Right atrium auricular region (tissue), 2 donors: ENCODE results near the gene MYO18A. TPM values are rescaled to one million over a fixed set of nuclear protein-coding genes. Genes with fewer than 3 reads are reported as not detected.
A peak's percentile ranks its signal among the peaks of the same experiment; 100 is the strongest.

ENCODE experiments used
- DNase-seq: peaks from one replicate; pipeline ENCODE4 v3.0.0-alpha.2; 2019; ENCODE audit warnings: low spot score
- H3K27ac ChIP-seq, 2 donors: fragments of 200-600 bp; sonication (generic); 1 replicate in 1 of 2; 2 replicates in 1 of 2; pipeline ENCODE4 v1.5.1; 2016 to 2019
- H3K27me3 ChIP-seq, 2 donors: fragments of 200-600 bp; sonication (generic); one replicate each; pipeline versions ENCODE4 v1.5.1 to v1.6.0; 2017 to 2019
- H3K36me3 ChIP-seq: fragments of 200-600 bp; sonication (generic); one replicate; pipeline ENCODE4 v1.5.1; 2016
- H3K4me1 ChIP-seq, 2 donors: fragments of 200-600 bp; sonication (generic); one replicate each; pipeline versions ENCODE4 v1.5.1 to v1.6.0; 2017 to 2019
- H3K4me3 ChIP-seq, 2 donors: fragments of 200-600 bp; sonication (generic); 1 replicate in 1 of 2; 2 replicates in 1 of 2; pipeline ENCODE4 v1.5.1; 2017 to 2019; ENCODE audit warnings: mild to moderate bottlenecking in 1 of 2, moderate library complexity in 1 of 2
- H3K9me3 ChIP-seq, 2 donors: fragments of 200-600 bp; sonication (generic); one replicate each; pipeline ENCODE4 v1.5.1; 2019
- CTCF ChIP-seq, 2 donors: fragments of 200-600 bp; sonication (generic); IDR thresholded peaks; one replicate each; pipeline ENCODE4 v1.5.1; 2019; ENCODE audit warnings: antibody characterized with exemption in 2 of 2
- total RNA-seq, 2 donors: library from RNA; depleted of rRNA; stranded (reverse); fragments of >200 nt; gene quantifications; one replicate each; pipeline ENCODE4 v1.1.0, GENCODE V29; 2016

The MYO18A gene
- total RNA-seq, 2 donors from 2014 or later: 159 to 219 TPM

GRCh38 chr17:29158096-29158487 lies 22.1 kb downstream of the MYO18A start:
- TF ChIP-seq CTCF (IDR thresholded peaks at IDR 0.05): no peak
- no peaks in the 10 kb centered on the region for H3K27me3 ChIP-seq
- peaks cover 0 to 70% of the 10 kb centered on the region in 2 donors for H3K4me1 ChIP-seq
- H3K9me3 ChIP-seq: no peaks in the 10 kb centered on the region
- DNase-seq: no peak
- H3K27ac ChIP-seq: no peak overlapping the region
- H3K36me3 ChIP-seq: no peaks in the 10 kb centered on the region
- H3K4me3 ChIP-seq: no peak overlapping the region

GRCh38 chr17:29157310-29157709 lies 22.9 kb downstream of the MYO18A start:
- TF ChIP-seq CTCF (IDR thresholded peaks at IDR 0.05): no peak
- no peak for DNase-seq
- H3K27ac ChIP-seq: peak overlapping the region; percentile 68 to 79
- H3K36me3 ChIP-seq: no peaks in the 10 kb centered on the region
- H3K9me3 ChIP-seq: no peaks in the 10 kb centered on the region
- no peak overlapping the region for H3K4me3 ChIP-seq
- no peaks in the 10 kb centered on the region for H3K27me3 ChIP-seq
- H3K4me1 ChIP-seq: peaks cover 0 to 63% of the 10 kb centered on the region in 2 donors

- TF ChIP-seq CTCF (IDR thresholded peaks at IDR 0.05): no peak
- Histone ChIP-seq H3K9me3 (no peaks in the 10 kb centered on the region), H3K27ac (peak overlapping the region; percentile 68 to 79), H3K36me3 (no peaks in the 10 kb centered on the region), H3K27me3 (no peaks in the 10 kb centered on the region), H3K4me1 (peaks cover 0 to 63% of the 10 kb centered on the region in 2 donors), H3K4me3 (no peak overlapping the region)
- no peak for DNase-seq
These were observed 23.4 kb downstream of the MYO18A start for GRCh38 chr17:29156781-29157180.

GRCh38 chr17:29155966-29156338 lies 24.2 kb downstream of the MYO18A start:
- H3K4me3 ChIP-seq: no peak overlapping the region
- no peaks in the 10 kb centered on the region for H3K27me3 ChIP-seq
- peak overlapping the region; percentile 68 to 79 for H3K27ac ChIP-seq
- DNase-seq: no peak
- TF ChIP-seq CTCF (IDR thresholded peaks at IDR 0.05): no peak
- H3K4me1 ChIP-seq: peaks cover 0 to 63% of the 10 kb centered on the region in 2 donors
- no peaks in the 10 kb centered on the region for H3K9me3 ChIP-seq
- no peaks in the 10 kb centered on the region for H3K36me3 ChIP-seq

- Histone ChIP-seq H3K27ac (peak overlapping the region; percentile 68 to 79), H3K27me3 (no peaks in the 10 kb centered on the region), H3K9me3 (no peaks in the 10 kb centered on the region), H3K4me3 (no peak overlapping the region), H3K4me1 (peaks cover 0 to 65% of the 10 kb centered on the region in 2 donors), H3K36me3 (no peaks in the 10 kb centered on the region)
- DNase-seq: no peak
- TF ChIP-seq CTCF (IDR thresholded peaks at IDR 0.05): no peak
These were observed 24.8 kb downstream of the MYO18A start for GRCh38 chr17:29155227-29155965.
